Smooth muscle cell (in vitro differentiated cells): ENCODE measurements around the gene EEF1B2. TPM values are rescaled to one million over a fixed set of nuclear protein-coding genes. Genes with fewer than 3 reads are reported as not detected.
"Not testable (repeated sequence)": the region's sequence is repeated elsewhere in the genome, so short reads cannot be mapped to it uniquely, and the experiment has no call there.

Experiments used
- DNase-seq: peaks from one replicate; lab custom pipeline; 2025; ENCODE audit not compliant: unreplicated experiment; lab: John Stamatoyannopoulos, UW
- H2AFZ ChIP-seq: fragments of 200-600 bp; sonication (generic); 2 replicates; pipeline ENCODE4 v1.6.0; 2016; ENCODE audit warnings: antibody characterized with exemption, low read depth, mild to moderate bottlenecking
- H3F3A ChIP-seq: fragments of 200-600 bp; sonication (generic); 2 replicates; pipeline ENCODE4 v1.6.0; 2017; ENCODE audit warnings: antibody characterized with exemption, low read depth
- H3K27ac ChIP-seq: fragments of 200-600 bp; sonication (generic); 2 replicates; pipeline ENCODE4 v1.5.1; 2016; ENCODE audit warnings: low read depth, mild to moderate bottlenecking
- H3K27me3 ChIP-seq: fragments of 200-600 bp; sonication (generic); 2 replicates; pipeline ENCODE4 v1.6.1; 2016; ENCODE audit warnings: low read depth, mild to moderate bottlenecking
- H3K36me3 ChIP-seq: fragments of 200-600 bp; sonication (generic); 2 replicates; pipeline ENCODE4 v1.5.1; 2016; ENCODE audit warnings: low read depth
- H3K4me1 ChIP-seq: fragments of 200-600 bp; sonication (generic); 2 replicates; pipeline ENCODE4 v1.5.1; 2016; ENCODE audit warnings: low read depth
- H3K4me2 ChIP-seq: fragments of 200-600 bp; sonication (generic); 2 replicates; pipeline ENCODE4 v1.6.0; 2016; ENCODE audit warnings: mild to moderate bottlenecking
- H3K4me3 ChIP-seq: fragments of 200-600 bp; sonication (generic); 2 replicates; pipeline ENCODE4 v1.5.1; 2016; ENCODE audit warnings: mild to moderate bottlenecking
- H3K79me2 ChIP-seq: fragments of 200-600 bp; sonication (generic); 2 replicates; pipeline ENCODE4 v1.6.0; 2016; ENCODE audit warnings: low read depth, mild to moderate bottlenecking
- H3K9ac ChIP-seq: fragments of 200-600 bp; sonication (generic); 2 replicates; pipeline ENCODE4 v1.6.0; 2016; ENCODE audit warnings: low read depth
- H3K9me3 ChIP-seq: fragments of 200-600 bp; sonication (generic); replicated peaks from 2 replicates; pipeline ENCODE4 v1.5.1; 2016; ENCODE audit warnings: low read depth
- H4K20me1 ChIP-seq: fragments of 200-600 bp; sonication (generic); 2 replicates; pipeline ENCODE4 v1.6.0; 2016; ENCODE audit warnings: low read depth
- CTCF ChIP-seq: fragments of 200-600 bp; sonication (generic); IDR thresholded peaks from 2 replicates; pipeline ENCODE4 v1.5.1; 2017; ENCODE audit warnings: borderline replicate concordance, mild to moderate bottlenecking, antibody characterized with exemption; ENCODE audit not compliant: insufficient read depth, poor library complexity, severe bottlenecking
- WGBS: methylation state at CpG from one replicate; pipeline ENCODE4 v1.1.7; 2016; ENCODE audit warnings: low lambda C conversion rate; 5-methylcytosine and 5-hydroxymethylcytosine counted together
- polyA plus RNA-seq: library from polyadenylated mRNA; unstranded; fragments of >200 nt; fragmentation: Nextera tagmentation; extraction: Ambion mirVana; gene quantifications from 2 replicates; pipeline ENCODE4 v1.2.1, GENCODE V29; 2016
- total RNA-seq: library from RNA; depleted of rRNA; stranded (reverse); fragments of >200 nt; gene quantifications from 2 replicates; pipeline ENCODE4 v1.2.3, GENCODE V29; 2014

The EEF1B2 gene
- total and polyA plus RNA-seq, 2 experiments from 2014 or later = 336 to 401 TPM

GRCh38 chr2:206173147-206173546 is 13.5 kb downstream of the EEF1B2 start:
- no peak for TF ChIP-seq CTCF
- Histone ChIP-seq H3K36me3 (no peaks in the 10 kb centered on the region), H3F3A (no peaks in the 10 kb centered on the region), H3K9me3 (no peaks in the 10 kb centered on the region), H3K27ac (no peak overlapping the region), H4K20me1 (no peaks in the 10 kb centered on the region), H3K27me3 (no peaks in the 10 kb centered on the region), H3K4me3 (no peak overlapping the region), H2AFZ (no peak overlapping the region), H3K4me1 (no peaks in the 10 kb centered on the region), H3K79me2 (no peaks in the 10 kb centered on the region), H3K4me2 (no peak overlapping the region), H3K9ac (no peak overlapping the region)
- 96% methylated on average over 3 of the region's 4 CpGs for WGBS
- no peak for DNase-seq

- Histone ChIP-seq H3K4me1 (no peaks in the 10 kb centered on the region), H3K27ac (no peak overlapping the region), H4K20me1 (no peaks in the 10 kb centered on the region), H3K79me2 (no peaks in the 10 kb centered on the region), H3K9me3 (no peaks in the 10 kb centered on the region), H3K4me2 (no peak overlapping the region), H3K27me3 (no peaks in the 10 kb centered on the region), H3F3A (no peaks in the 10 kb centered on the region), H2AFZ (no peak overlapping the region), H3K36me3 (no peaks in the 10 kb centered on the region), H3K4me3 (no peak overlapping the region), H3K9ac (no peak overlapping the region)
- no peak for TF ChIP-seq CTCF
- no peak for DNase-seq
- 94% methylated on average over 2 of the region's 2 CpGs for WGBS
These were observed 16.4 kb downstream of the EEF1B2 start for GRCh38 chr2:206176121-206176520.

GRCh38 chr2:206176901-206177300 is 17.2 kb downstream of the EEF1B2 start:
- Histone ChIP-seq H3K9ac (no peak overlapping the region), H2AFZ (no peak overlapping the region), H3K27me3 (no peaks in the 10 kb centered on the region), H3K4me3 (no peak overlapping the region), H3K4me1 (no peaks in the 10 kb centered on the region), H3F3A (no peaks in the 10 kb centered on the region), H3K79me2 (no peaks in the 10 kb centered on the region), H4K20me1 (no peaks in the 10 kb centered on the region), H3K9me3 (no peaks in the 10 kb centered on the region), H3K27ac (no peak overlapping the region), H3K36me3 (no peaks in the 10 kb centered on the region), H3K4me2 (no peak overlapping the region)
- DNase-seq = no peak
- 89% methylated on average over 3 of the region's 3 CpGs for WGBS
- TF ChIP-seq CTCF = no peak

GRCh38 chr2:206181526-206181925 is 21.8 kb downstream of the EEF1B2 start:
- not testable (repeated sequence) for H3K27me3 ChIP-seq, H2AFZ ChIP-seq, H3K79me2 ChIP-seq, H3K27ac ChIP-seq, H3K4me3 ChIP-seq, H3K9ac ChIP-seq, DNase-seq, H3K4me1 ChIP-seq, H3K9me3 ChIP-seq, H3K36me3 ChIP-seq, H4K20me1 ChIP-seq, H3K4me2 ChIP-seq, H3F3A ChIP-seq
- WGBS = 85% methylated on average over 6 of the region's 6 CpGs
